Fibroblast of lung (primary cell): ENCODE measurements around the gene PNMA5. TPM values are rescaled to one million over a fixed set of nuclear protein-coding genes. Genes with fewer than 3 reads are reported as not detected.
A peak's percentile ranks its signal among the peaks of the same experiment; 100 is the strongest.

ENCODE experiments used
- DNase-seq, 2 donors: peaks; one replicate each; pipeline versions ENCODE4 v3.0.0 to v3.0.0-alpha.2; 2010; ENCODE audit warnings: low read depth in 2 of 2
- H2AFZ ChIP-seq: 2 replicates; pipeline ENCODE4 v1.5.1; 2012; ENCODE audit warnings: low read length, control low read depth, inconsistent platforms
- H3K27ac ChIP-seq: 2 replicates; pipeline ENCODE4 v1.5.1; 2011; ENCODE audit warnings: low read length, control low read depth; ENCODE audit not compliant: insufficient read depth
- H3K27me3 ChIP-seq: 2 replicates; pipeline ENCODE4 v1.5.1; 2011; ENCODE audit warnings: mild to moderate bottlenecking, low read length; ENCODE audit not compliant: control insufficient read depth, insufficient read depth
- H3K36me3 ChIP-seq: 2 replicates; pipeline ENCODE4 v1.5.1; 2011; ENCODE audit warnings: low read length; ENCODE audit not compliant: control insufficient read depth, insufficient read depth
- H3K4me1 ChIP-seq: 2 replicates; pipeline ENCODE4 v1.5.1; 2011; ENCODE audit warnings: low read length; ENCODE audit not compliant: control insufficient read depth, insufficient read depth; ENCODE audit errors: extremely low read depth
- H3K4me2 ChIP-seq: 2 replicates; pipeline ENCODE4 v1.5.1; 2011; ENCODE audit warnings: low read length, control low read depth; ENCODE audit not compliant: insufficient read depth; ENCODE audit errors: extremely low read depth
- H3K4me3 ChIP-seq, 4 experiments: fragments of 200-600 bp in 1 of 4; sonication (generic) in 1 of 4; replicated peaks in 1 of 4; 2 replicates each; pipeline ENCODE4 v1.5.1; 2011 to 2016; ENCODE audit warnings: low read length in 4 of 4, low read depth in 3 of 4, mild to moderate bottlenecking in 3 of 4, control low read depth in 2 of 4, inconsistent platforms in 1 of 4, mixed read lengths in 1 of 4; ENCODE audit not compliant: insufficient read depth in 1 of 4; ENCODE audit errors: control extremely low read depth in 1 of 4
- H3K79me2 ChIP-seq: 2 replicates; pipeline ENCODE4 v1.5.1; 2012; ENCODE audit warnings: mild to moderate bottlenecking, low read length, inconsistent platforms; ENCODE audit not compliant: control insufficient read depth, insufficient read depth
- H3K9ac ChIP-seq: 2 replicates; pipeline ENCODE4 v1.5.1; 2011; ENCODE audit warnings: mild to moderate bottlenecking, low read length, control low read depth; ENCODE audit not compliant: insufficient read depth
- H3K9me3 ChIP-seq: 2 replicates; pipeline ENCODE4 v1.5.1; 2012; ENCODE audit warnings: low read depth, low read length; ENCODE audit not compliant: control insufficient read depth, insufficient read depth
- H4K20me1 ChIP-seq: 2 replicates; pipeline ENCODE4 v1.5.1; 2011; ENCODE audit warnings: low read length; ENCODE audit not compliant: control insufficient read depth, insufficient read depth; ENCODE audit errors: extremely low read depth
- EZH2 ChIP-seq: IDR thresholded peaks from 2 replicates; pipeline ENCODE4 v1.5.1; 2012; ENCODE audit warnings: low read length, control low read depth, mild to moderate bottlenecking; ENCODE audit errors: missing control alignments
- polyA minus RNA-seq: library from RNA; depleted of rRNA, polyadenylated mRNA; stranded (reverse); fragments of >200 nt; gene quantifications from 2 replicates; pipeline ENCODE4 v1.2.3, GENCODE V29; 2011; ENCODE audit warnings: low replicate concordance
- polyA plus RNA-seq, 2 donors: library from polyadenylated mRNA; depleted of rRNA in 1 of 2; stranded (reverse) in 1 of 2; unstranded in 1 of 2; fragments of >200 nt; gene quantifications; 2 replicates each; pipeline ENCODE4 v1.2.1, GENCODE V29; 2011 to 2012; ENCODE audit warnings: missing spikeins in 1 of 2
- total RNA-seq: library from RNA; depleted of rRNA; stranded (reverse); fragments of >200 nt; gene quantifications from 2 replicates; pipeline ENCODE4 v1.2.1, GENCODE V29; 2014
- TF ChIP-seq, protein P1 (sequence below), 2 donors: IDR thresholded peaks in 1 of 2; conservative IDR thresholded peaks in 1 of 2; 1 replicate in 1 of 2; 2 replicates in 1 of 2; pipeline ENCODE4 v1.5.1; 2011 to 2012; ENCODE audit warnings: low read length in 2 of 2, control low read depth in 1 of 2, inconsistent platforms in 1 of 2, low read depth in 1 of 2, mild to moderate bottlenecking in 1 of 2

PNMA5 gene
- not detected in 2 replicates for total RNA-seq
- polyA plus RNA-seq = not detected in 2 replicates
- not detected in 2 replicates for polyA plus RNA-seq (2012)
- polyA minus RNA-seq = not detected in 2 replicates

DNA sequence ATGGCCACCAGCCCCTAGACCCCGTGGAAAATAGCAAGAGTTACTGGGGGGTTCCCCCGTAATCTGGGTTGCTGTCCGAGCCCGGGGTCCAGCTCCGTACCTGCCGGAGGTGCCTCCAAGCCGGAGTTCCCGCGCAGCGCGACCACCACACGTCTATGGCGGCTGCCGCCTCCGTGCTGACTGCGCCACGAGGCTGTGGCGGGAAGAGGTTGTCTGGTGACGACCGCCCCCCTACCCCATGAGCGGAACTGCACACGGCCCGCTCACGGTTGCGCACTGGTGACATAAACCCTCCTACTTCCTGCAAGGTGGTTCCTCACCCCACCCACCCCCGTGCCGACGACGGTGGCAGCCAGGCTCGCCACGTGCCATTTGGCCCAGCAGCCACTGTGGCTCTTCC is at the start of gene PNMA5:
Gene PNMA5 (minus strand): TSS at position 184 of the 400 bp plus-strand sequence. CDS start 2,518 bp downstream, outside the sequence.
- Histone ChIP-seq H4K20me1 (no peaks in the 10 kb centered on the region), H3K4me3 (no peak within 1 kb of the TSS), H3K36me3 (no peaks in the 10 kb centered on the region), H3K9me3 (no peaks in the 10 kb centered on the region), H3K9ac (no peak within 1 kb of the TSS), H3K4me2 (no peak within 1 kb of the TSS), H3K27me3 (no peaks in the 10 kb centered on the region), H3K27ac (no peak within 1 kb of the TSS), H3K79me2 (no peaks in the 10 kb centered on the region), H2AFZ (no peak within 1 kb of the TSS), H3K4me1 (no peaks in the 10 kb centered on the region)
- TF ChIP-seq, protein P1, sequence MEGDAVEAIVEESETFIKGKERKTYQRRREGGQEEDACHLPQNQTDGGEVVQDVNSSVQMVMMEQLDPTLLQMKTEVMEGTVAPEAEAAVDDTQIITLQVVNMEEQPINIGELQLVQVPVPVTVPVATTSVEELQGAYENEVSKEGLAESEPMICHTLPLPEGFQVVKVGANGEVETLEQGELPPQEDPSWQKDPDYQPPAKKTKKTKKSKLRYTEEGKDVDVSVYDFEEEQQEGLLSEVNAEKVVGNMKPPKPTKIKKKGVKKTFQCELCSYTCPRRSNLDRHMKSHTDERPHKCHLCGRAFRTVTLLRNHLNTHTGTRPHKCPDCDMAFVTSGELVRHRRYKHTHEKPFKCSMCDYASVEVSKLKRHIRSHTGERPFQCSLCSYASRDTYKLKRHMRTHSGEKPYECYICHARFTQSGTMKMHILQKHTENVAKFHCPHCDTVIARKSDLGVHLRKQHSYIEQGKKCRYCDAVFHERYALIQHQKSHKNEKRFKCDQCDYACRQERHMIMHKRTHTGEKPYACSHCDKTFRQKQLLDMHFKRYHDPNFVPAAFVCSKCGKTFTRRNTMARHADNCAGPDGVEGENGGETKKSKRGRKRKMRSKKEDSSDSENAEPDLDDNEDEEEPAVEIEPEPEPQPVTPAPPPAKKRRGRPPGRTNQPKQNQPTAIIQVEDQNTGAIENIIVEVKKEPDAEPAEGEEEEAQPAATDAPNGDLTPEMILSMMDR (conservative IDR thresholded peaks at IDR 0.05 in 1 of 2, IDR thresholded peaks at IDR 0.05 in 1 of 2; ENCODE audit: low read depth in 1 of 2, low read length in 2 of 2) = no peak
- no peak for TF ChIP-seq EZH2
- DNase-seq = no peak

DNA sequence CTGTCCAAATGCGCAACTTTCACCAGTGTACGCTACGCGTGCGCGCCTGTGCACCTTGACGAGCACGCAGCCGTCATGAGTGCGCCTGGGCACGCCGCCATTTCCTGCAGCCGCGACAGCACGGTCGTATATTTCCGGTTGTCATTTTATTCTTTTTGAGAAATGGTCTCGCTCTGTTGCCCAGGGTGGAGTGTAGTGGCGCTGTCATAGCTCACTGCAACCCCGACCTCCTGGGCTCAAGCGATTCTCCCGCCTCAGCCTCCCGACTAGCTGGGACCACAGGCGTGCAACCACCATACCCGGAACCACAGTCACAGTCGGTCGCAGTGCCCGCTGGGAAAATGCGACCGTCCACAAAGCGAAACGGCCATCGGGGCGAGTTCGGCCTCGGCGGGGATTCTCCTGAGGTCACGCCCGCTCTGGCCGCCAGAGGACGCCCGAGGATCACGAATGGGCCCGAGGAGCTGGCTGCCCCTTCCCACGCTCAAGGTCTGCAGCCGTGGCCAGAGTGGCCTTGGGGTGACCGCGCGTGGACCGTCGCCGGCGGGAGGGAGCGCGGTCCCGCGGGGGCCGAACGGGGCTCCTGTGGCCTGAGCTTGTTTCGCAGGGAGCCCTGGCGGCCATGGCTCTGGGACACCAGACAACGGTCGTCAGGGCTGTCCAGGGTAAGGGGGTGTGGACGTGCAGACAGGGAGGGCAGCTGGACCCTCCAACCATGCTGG is 38.6 kb upstream of the PNMA5 start:
- no peak overlapping the region for H3K9ac ChIP-seq
- H3K9me3 ChIP-seq = no peaks in the 10 kb centered on the region
- H3K27me3 ChIP-seq = no peaks in the 10 kb centered on the region
- no peaks in the 10 kb centered on the region for H3K79me2 ChIP-seq
- DNase-seq = peak; percentile 24 to 33
- H3K36me3 ChIP-seq = no peaks in the 10 kb centered on the region
- TF ChIP-seq EZH2 = no peak
- TF ChIP-seq, protein P1 (conservative IDR thresholded peaks at IDR 0.05 in 1 of 2, IDR thresholded peaks at IDR 0.05 in 1 of 2; ENCODE audit: low read depth in 1 of 2, low read length in 2 of 2) = peak; percentile 56 to 68
- peak overlapping the region; percentile 44 for H3K4me2 ChIP-seq
- peak overlapping the region; percentile 3 for H2AFZ ChIP-seq
- H3K4me3 ChIP-seq = peak overlapping the region in 2 of 4 experiments; percentile 10 to 39
- H4K20me1 ChIP-seq = no peaks in the 10 kb centered on the region
- no peaks in the 10 kb centered on the region for H3K4me1 ChIP-seq
- no peak overlapping the region for H3K27ac ChIP-seq

DNA sequence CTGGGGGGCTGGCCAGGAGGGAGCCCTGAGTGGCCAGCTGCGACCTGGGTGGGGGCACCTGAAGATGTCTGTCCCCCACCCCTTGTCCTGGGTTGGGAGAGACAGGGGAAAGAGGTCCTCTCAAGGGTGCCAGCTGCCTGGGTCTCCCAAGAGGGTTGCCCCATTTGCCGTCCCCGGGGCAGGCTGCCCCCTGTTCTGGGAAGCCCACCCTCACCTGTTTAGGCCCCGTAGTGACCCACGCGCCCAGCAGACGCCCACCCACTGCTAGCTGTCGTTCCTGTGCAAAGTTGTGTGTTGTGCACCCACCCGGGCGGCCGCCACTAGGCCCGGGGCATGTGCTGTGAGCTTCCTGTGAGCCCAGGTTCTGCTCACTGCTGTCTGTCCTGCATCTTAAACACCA is 36.9 kb upstream of the PNMA5 start:
- H3K27ac ChIP-seq = no peak overlapping the region
- H3K36me3 ChIP-seq = no peaks in the 10 kb centered on the region
- H4K20me1 ChIP-seq = no peaks in the 10 kb centered on the region
- H3K4me2 ChIP-seq = no peak overlapping the region
- no peaks in the 10 kb centered on the region for H3K79me2 ChIP-seq
- no peak for TF ChIP-seq EZH2
- TF ChIP-seq, protein P1 (conservative IDR thresholded peaks at IDR 0.05 in 1 of 2, IDR thresholded peaks at IDR 0.05 in 1 of 2; ENCODE audit: low read depth in 1 of 2, low read length in 2 of 2) = no peak
- no peak overlapping the region for H2AFZ ChIP-seq
- no peaks in the 10 kb centered on the region for H3K9me3 ChIP-seq
- no peak overlapping the region for H3K4me3 ChIP-seq
- H3K9ac ChIP-seq = no peak overlapping the region
- H3K4me1 ChIP-seq = no peaks in the 10 kb centered on the region
- no peak for DNase-seq
- H3K27me3 ChIP-seq = no peaks in the 10 kb centered on the region
